Suprapubic skin (tissue), 4 donors: ENCODE data around the gene MMP8. TPM values are rescaled to one million over a fixed set of nuclear protein-coding genes. Genes with fewer than 3 reads are reported as not detected.
"Not testable (repeated sequence)": the region's sequence is repeated elsewhere in the genome, so short reads cannot be mapped to it uniquely, and the experiment has no call there.

Experiments used
- DNase-seq, 2 donors: peaks; one replicate each; pipeline ENCODE4 v3.0.0-alpha.2; 2019; ENCODE audit warnings: low spot score in 2 of 2
- H3K27ac ChIP-seq: fragments of 200-600 bp; sonication (generic); one replicate; pipeline ENCODE4 v1.5.1; 2019
- H3K27me3 ChIP-seq: fragments of 200-600 bp; sonication (generic); one replicate; pipeline ENCODE4 v1.5.1; 2019
- H3K36me3 ChIP-seq: fragments of 200-600 bp; sonication (generic); one replicate; pipeline ENCODE4 v1.5.1; 2019
- H3K4me1 ChIP-seq: fragments of 200-600 bp; sonication (generic); one replicate; pipeline ENCODE4 v1.5.1; 2019
- H3K4me3 ChIP-seq: fragments of 200-600 bp; sonication (generic); one replicate; pipeline ENCODE4 v1.5.1; 2019; ENCODE audit warnings: mild to moderate bottlenecking
- H3K9me3 ChIP-seq: fragments of 200-600 bp; sonication (generic); one replicate; pipeline ENCODE4 v1.5.1; 2019
- CTCF ChIP-seq, 2 donors: fragments of 200-600 bp in 1 of 2; fragments of 450-650 bp in 1 of 2; sonication (generic) in 1 of 2; IDR thresholded peaks; one replicate each; pipeline ENCODE4 v1.5.1; 2016 to 2019; ENCODE audit warnings: antibody characterized with exemption in 2 of 2, mild to moderate bottlenecking in 1 of 2, moderate library complexity in 1 of 2
- EP300 ChIP-seq: sonication (generic); formaldehyde crosslinking; IDR thresholded peaks from one replicate; pipeline ENCODE4 v1.6.1; 2017; ENCODE audit warnings: antibody characterized with exemption
- POLR2A ChIP-seq, 2 donors: fragments of 450-650 bp; IDR thresholded peaks; one replicate each; pipeline ENCODE4 v1.6.1; 2017; ENCODE audit warnings: antibody characterized with exemption in 2 of 2, mild to moderate bottlenecking in 2 of 2, moderate library complexity in 2 of 2
- POLR2AphosphoS5 ChIP-seq, 3 donors: sonication (generic); formaldehyde crosslinking; IDR thresholded peaks; one replicate each; pipeline ENCODE4 v1.6.1; 2017; ENCODE audit warnings: antibody characterized with exemption in 3 of 3
- WGBS: methylation state at CpG from one replicate; pipeline ENCODE4 v1.1.5; 2018; 5-methylcytosine and 5-hydroxymethylcytosine counted together
- total RNA-seq, 4 donors: library from RNA; depleted of rRNA; stranded (reverse); fragments of >200 nt; gene quantifications; one replicate each; pipeline ENCODE4 v1.1.0, GENCODE V29; 2016

Gene MMP8
- total RNA-seq, 4 donors from 2014 or later, result 0.15 TPM; not detected in 3

- no peak for TF ChIP-seq POLR2A (IDR thresholded peaks at IDR 0.05)
- peak in 1 of 2 donors; percentile 26 for TF ChIP-seq CTCF (IDR thresholded peaks at IDR 0.05)
- Histone ChIP-seq H3K9me3 (no peaks in the 10 kb centered on the region), H3K27me3 (no peaks in the 10 kb centered on the region), H3K36me3 (no peaks in the 10 kb centered on the region), H3K4me1 (no peaks in the 10 kb centered on the region), H3K27ac (no peak overlapping the region), H3K4me3 (no peak overlapping the region)
- WGBS, result 65% methylated on average over 8 of the region's 8 CpGs
- DNase-seq, result no peak
These were observed 8.6 kb upstream of the MMP8 start for GRCh38 chr11:102733232-102733875.

- not testable (repeated sequence) for DNase-seq, H3K9me3 ChIP-seq, H3K4me1 ChIP-seq, H3K27me3 ChIP-seq, H3K27ac ChIP-seq, H3K4me3 ChIP-seq, H3K36me3 ChIP-seq
- WGBS, result 57% methylated on average over 8 of the region's 8 CpGs
These were observed 6.2 kb upstream of the MMP8 start for GRCh38 chr11:102730944-102731343.

- H3K4me1 ChIP-seq, result no peaks in the 10 kb centered on the region
- 44% methylated on average over 9 of the region's 9 CpGs for WGBS
- no peak overlapping the region for H3K27ac ChIP-seq
- no peaks in the 10 kb centered on the region for H3K27me3 ChIP-seq
- no peaks in the 10 kb centered on the region for H3K36me3 ChIP-seq
- no peaks in the 10 kb centered on the region for H3K9me3 ChIP-seq
- DNase-seq, result no peak
- no peak for TF ChIP-seq EP300
- TF ChIP-seq CTCF (IDR thresholded peaks at IDR 0.05), result no peak
- no peak for TF ChIP-seq POLR2A (IDR thresholded peaks at IDR 0.05)
- TF ChIP-seq POLR2AphosphoS5 (IDR thresholded peaks at IDR 0.05), result no peak
- H3K4me3 ChIP-seq, result no peak overlapping the region
These were observed 5.4 kb upstream of the MMP8 start for GRCh38 chr11:102729849-102730815.

GRCh38 chr11:102727890-102728289, 3.1 kb upstream of the MMP8 start:
- no peak overlapping the region for H3K27ac ChIP-seq
- H3K4me3 ChIP-seq, result no peak overlapping the region
- no peaks in the 10 kb centered on the region for H3K36me3 ChIP-seq
- DNase-seq, result no peak
- no peaks in the 10 kb centered on the region for H3K27me3 ChIP-seq
- no peaks in the 10 kb centered on the region for H3K9me3 ChIP-seq
- TF ChIP-seq POLR2AphosphoS5 (IDR thresholded peaks at IDR 0.05) (no peak), CTCF (IDR thresholded peaks at IDR 0.05) (no peak), EP300 (no peak), POLR2A (IDR thresholded peaks at IDR 0.05) (no peak)
- 85% methylated on average over 2 of the region's 2 CpGs for WGBS
- H3K4me1 ChIP-seq, result no peaks in the 10 kb centered on the region

- Histone ChIP-seq H3K27me3 (peaks cover 4% of the 10 kb centered on the region), H3K36me3 (no peaks in the 10 kb centered on the region), H3K4me1 (no peaks in the 10 kb centered on the region), H3K9me3 (no peaks in the 10 kb centered on the region), H3K4me3 (no peak overlapping the region), H3K27ac (no peak overlapping the region)
- TF ChIP-seq POLR2AphosphoS5 (IDR thresholded peaks at IDR 0.05) (no peak), CTCF (IDR thresholded peaks at IDR 0.05) (no peak), POLR2A (IDR thresholded peaks at IDR 0.05) (no peak), EP300 (no peak)
- DNase-seq, result no peak
These were observed 1.9 kb downstream of the MMP8 start for GRCh38 chr11:102722821-102723220.
